ENCODE data around the gene GOLGA6L6.
"Not testable (repeated sequence)": the region's sequence is repeated elsewhere in the genome, so short reads cannot be mapped to it uniquely, and the experiment has no call there.

Gene GOLGA6L6, protein sequence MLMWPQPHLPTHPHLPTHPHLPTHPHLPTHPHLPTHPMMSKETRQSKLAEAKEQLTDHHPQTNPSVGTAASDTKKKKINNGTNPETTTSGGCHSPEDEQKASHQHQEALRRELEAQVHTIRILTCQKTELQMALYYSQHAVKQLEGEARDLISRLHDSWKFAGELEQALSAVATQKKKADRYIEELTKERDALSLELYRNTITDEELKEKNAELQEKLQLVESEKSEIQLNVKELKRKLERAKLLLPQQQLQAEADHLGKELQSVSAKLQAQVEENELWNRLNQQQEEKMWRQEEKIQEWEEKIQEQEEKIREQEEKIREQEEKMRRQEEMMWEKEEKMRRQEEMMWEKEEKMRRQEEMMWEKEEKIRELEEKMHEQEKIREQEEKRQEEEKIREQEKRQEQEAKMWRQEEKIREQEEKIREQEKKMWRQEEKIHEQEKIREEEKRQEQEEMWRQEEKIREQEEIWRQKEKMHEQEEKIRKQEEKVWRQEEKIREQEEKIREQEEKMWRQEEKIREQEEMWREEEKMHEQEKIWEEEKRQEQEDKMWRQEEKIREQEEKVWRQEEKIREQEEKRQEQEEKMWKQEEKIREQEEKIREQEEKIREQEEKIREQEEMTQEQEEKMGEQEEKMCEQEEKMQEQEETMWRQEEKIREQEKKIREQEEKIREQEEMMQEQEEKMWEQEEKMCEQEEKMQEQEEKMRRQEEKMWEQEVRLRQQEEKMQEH
- 0 reads per million in 3 donors for total RNA-seq

GRCh38 chr15:20541700-20542099 lies at the start of gene GOLGA6L6:
Gene GOLGA6L6 (minus strand): TSS chr15:20541800. CDS start chr15:20541709, 91 bp downstream.
- not testable (repeated sequence) for H3K9me3 ChIP-seq (ENCODE audit: control insufficient read depth, low read length); H3K4me3 ChIP-seq (ENCODE audit: insufficient read depth, low read depth, low read length, poor library complexity, severe bottlenecking); H3K27me3 ChIP-seq (replicated peaks; ENCODE audit: control insufficient read depth, insufficient read depth, low read length, poor library complexity, severe bottlenecking); H3K27ac ChIP-seq (ENCODE audit: insufficient read depth, low read length, poor library complexity, severe bottlenecking); H3K36me3 ChIP-seq (ENCODE audit: control insufficient read depth, insufficient read depth, low read length); DNase-seq; H3K4me1 ChIP-seq (ENCODE audit: control insufficient read depth, insufficient read depth, low read length, poor library complexity, severe bottlenecking)

DNA sequence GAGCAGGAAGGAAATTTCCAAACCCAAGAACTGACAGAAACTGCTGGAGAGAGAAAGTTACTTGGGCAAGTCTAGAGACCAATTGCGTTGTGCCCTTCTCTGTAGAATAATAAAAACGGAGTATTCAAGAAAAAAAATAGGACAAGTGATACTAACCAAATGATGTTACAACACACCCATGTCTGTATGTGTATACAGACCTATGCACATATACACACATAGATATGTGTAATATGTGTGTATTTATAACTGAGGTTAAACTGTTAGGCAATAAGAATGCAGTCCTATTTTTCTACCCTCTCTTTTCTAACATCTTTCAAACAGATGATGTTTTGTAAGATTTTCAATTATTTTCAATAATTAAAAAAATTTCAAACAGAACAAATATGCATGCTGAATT lies 48.5 kb upstream of the GOLGA6L6 start:
- not testable (repeated sequence) for H3K4me3 ChIP-seq (ENCODE audit: insufficient read depth, low read depth, low read length, poor library complexity, severe bottlenecking); H3K27ac ChIP-seq (ENCODE audit: insufficient read depth, low read length, poor library complexity, severe bottlenecking); DNase-seq; H3K4me1 ChIP-seq (ENCODE audit: control insufficient read depth, insufficient read depth, low read length, poor library complexity, severe bottlenecking); H3K36me3 ChIP-seq (ENCODE audit: control insufficient read depth, insufficient read depth, low read length); H3K9me3 ChIP-seq (ENCODE audit: control insufficient read depth, low read length); H3K27me3 ChIP-seq (replicated peaks; ENCODE audit: control insufficient read depth, insufficient read depth, low read length, poor library complexity, severe bottlenecking)

- H3K27me3 ChIP-seq (replicated peaks; ENCODE audit: control insufficient read depth, insufficient read depth, low read length, poor library complexity, severe bottlenecking); H3K4me1 ChIP-seq (ENCODE audit: control insufficient read depth, insufficient read depth, low read length, poor library complexity, severe bottlenecking); H3K9me3 ChIP-seq (ENCODE audit: control insufficient read depth, low read length); H3K36me3 ChIP-seq (ENCODE audit: control insufficient read depth, insufficient read depth, low read length); H3K27ac ChIP-seq (ENCODE audit: insufficient read depth, low read length, poor library complexity, severe bottlenecking); DNase-seq; H3K4me3 ChIP-seq (ENCODE audit: insufficient read depth, low read depth, low read length, poor library complexity, severe bottlenecking): not testable (repeated sequence)
Observed at GRCh38 chr15:20586821-20587220, 45.2 kb upstream of the GOLGA6L6 start.

- not testable (repeated sequence) for H3K4me3 ChIP-seq (ENCODE audit: insufficient read depth, low read depth, low read length, poor library complexity, severe bottlenecking); H3K27ac ChIP-seq (ENCODE audit: insufficient read depth, low read length, poor library complexity, severe bottlenecking); H3K36me3 ChIP-seq (ENCODE audit: control insufficient read depth, insufficient read depth, low read length); H3K4me1 ChIP-seq (ENCODE audit: control insufficient read depth, insufficient read depth, low read length, poor library complexity, severe bottlenecking); H3K9me3 ChIP-seq (ENCODE audit: control insufficient read depth, low read length); DNase-seq; H3K27me3 ChIP-seq (replicated peaks; ENCODE audit: control insufficient read depth, insufficient read depth, low read length, poor library complexity, severe bottlenecking)
Observed at GRCh38 chr15:20582726-20583115, 41.1 kb upstream of the GOLGA6L6 start.

GRCh38 chr15:20582109-20582725 lies 40.6 kb upstream of the GOLGA6L6 start:
- H3K27ac ChIP-seq (ENCODE audit: insufficient read depth, low read length, poor library complexity, severe bottlenecking); DNase-seq: not testable (repeated sequence)

DNA sequence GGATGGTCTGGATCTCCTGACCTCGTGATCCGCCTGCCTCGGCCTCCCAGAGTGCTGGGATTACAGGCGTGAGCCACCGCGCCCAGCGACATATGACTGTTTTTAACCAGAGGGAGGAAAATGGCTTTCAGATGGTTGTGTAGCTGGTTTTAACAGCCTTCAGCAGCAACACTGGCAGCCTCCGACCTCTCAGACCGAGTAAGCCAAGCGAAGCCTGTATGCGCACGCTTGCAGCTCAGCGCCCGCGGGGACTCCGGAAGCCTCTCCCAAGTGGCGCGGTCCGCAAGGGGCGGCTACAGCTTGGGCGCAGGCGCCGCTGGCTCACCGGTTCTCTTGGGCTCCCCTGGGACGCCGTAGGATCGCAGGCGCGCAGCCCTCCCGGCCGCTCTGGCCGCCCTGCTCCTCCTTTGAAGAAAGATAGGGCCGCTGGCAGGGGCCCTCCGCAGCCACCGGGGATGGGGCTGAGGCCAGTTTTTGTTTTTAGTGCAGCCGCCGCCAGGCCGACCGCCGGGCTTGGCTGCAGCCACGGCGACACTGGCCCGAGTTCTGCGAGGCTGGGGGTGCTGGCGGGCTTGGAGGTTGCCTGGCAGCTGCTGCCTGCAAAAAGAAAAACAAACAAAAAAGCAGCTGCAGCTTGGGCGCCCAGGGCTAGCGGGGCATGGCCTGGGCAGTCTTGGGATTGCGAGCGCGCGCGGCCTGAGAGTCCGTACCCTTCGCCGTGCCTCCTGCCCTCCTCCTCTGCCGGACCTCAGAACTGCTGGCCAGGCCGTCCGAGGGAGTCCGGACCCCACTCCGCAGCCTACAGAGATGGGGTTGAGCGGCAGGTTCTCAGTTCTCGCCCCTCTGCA lies 39.9 kb upstream of the GOLGA6L6 start:
- H3K4me1 ChIP-seq (ENCODE audit: control insufficient read depth, insufficient read depth, low read length, poor library complexity, severe bottlenecking); H3K9me3 ChIP-seq (ENCODE audit: control insufficient read depth, low read length); H3K4me3 ChIP-seq (ENCODE audit: insufficient read depth, low read depth, low read length, poor library complexity, severe bottlenecking); H3K27me3 ChIP-seq (replicated peaks; ENCODE audit: control insufficient read depth, insufficient read depth, low read length, poor library complexity, severe bottlenecking); H3K27ac ChIP-seq (ENCODE audit: insufficient read depth, low read length, poor library complexity, severe bottlenecking); H3K36me3 ChIP-seq (ENCODE audit: control insufficient read depth, insufficient read depth, low read length); DNase-seq: not testable (repeated sequence)

More at GRCh38 chr15:20582109-20582725, 40.6 kb upstream of the GOLGA6L6 start:
- H3K36me3 ChIP-seq (ENCODE audit: control insufficient read depth, insufficient read depth, low read length); H3K27me3 ChIP-seq (replicated peaks; ENCODE audit: control insufficient read depth, insufficient read depth, low read length, poor library complexity, severe bottlenecking); H3K4me3 ChIP-seq (ENCODE audit: insufficient read depth, low read depth, low read length, poor library complexity, severe bottlenecking); H3K9me3 ChIP-seq (ENCODE audit: control insufficient read depth, low read length); H3K4me1 ChIP-seq (ENCODE audit: control insufficient read depth, insufficient read depth, low read length, poor library complexity, severe bottlenecking): not testable (repeated sequence)

DNA sequence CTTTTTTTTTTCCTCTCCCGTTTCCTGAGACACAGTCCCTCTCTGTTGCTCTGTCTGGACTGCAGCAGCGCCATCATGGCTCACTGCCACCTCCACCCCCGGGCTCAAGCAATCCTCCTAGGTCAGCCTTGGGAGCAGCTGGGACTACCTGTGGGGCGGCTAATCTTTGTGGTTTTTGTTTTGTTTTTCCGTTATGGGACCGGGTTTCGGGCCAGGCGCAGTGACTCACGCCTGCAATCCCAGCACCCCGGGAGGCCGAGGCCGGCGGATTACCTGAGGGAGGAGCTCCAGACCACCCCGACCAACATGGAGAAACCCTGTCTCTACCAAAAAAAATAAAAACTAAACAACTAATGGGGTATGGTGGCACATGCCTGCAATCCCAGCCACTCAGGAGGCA lies 38.1 kb upstream of the GOLGA6L6 start:
- not testable (repeated sequence) for H3K36me3 ChIP-seq (ENCODE audit: control insufficient read depth, insufficient read depth, low read length); H3K4me1 ChIP-seq (ENCODE audit: control insufficient read depth, insufficient read depth, low read length, poor library complexity, severe bottlenecking); H3K9me3 ChIP-seq (ENCODE audit: control insufficient read depth, low read length); H3K4me3 ChIP-seq (ENCODE audit: insufficient read depth, low read depth, low read length, poor library complexity, severe bottlenecking); DNase-seq; H3K27me3 ChIP-seq (replicated peaks; ENCODE audit: control insufficient read depth, insufficient read depth, low read length, poor library complexity, severe bottlenecking); H3K27ac ChIP-seq (ENCODE audit: insufficient read depth, low read length, poor library complexity, severe bottlenecking)

DNA sequence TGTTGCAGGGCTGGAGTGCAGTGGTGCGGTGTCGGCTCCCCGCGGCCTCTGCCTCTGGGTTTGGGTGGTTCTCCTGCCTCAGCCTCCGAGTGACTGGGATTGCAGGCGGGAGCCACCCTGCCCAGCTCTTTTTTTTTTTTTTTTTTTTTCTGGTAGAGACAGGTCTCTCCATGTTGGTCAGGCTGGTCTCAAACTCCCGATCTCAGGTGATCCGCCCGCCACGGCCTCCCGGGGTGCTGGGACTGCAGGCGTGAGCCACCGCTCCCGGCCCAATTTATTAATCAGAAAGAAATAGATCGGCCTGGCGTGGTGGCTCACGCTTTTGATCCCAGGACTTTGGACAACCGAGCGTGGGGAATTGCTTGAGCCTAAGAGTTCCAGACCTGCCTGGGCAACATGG lies 9.7 kb upstream of the GOLGA6L6 start:
- H3K4me3 ChIP-seq (ENCODE audit: insufficient read depth, low read depth, low read length, poor library complexity, severe bottlenecking); H3K27ac ChIP-seq (ENCODE audit: insufficient read depth, low read length, poor library complexity, severe bottlenecking); DNase-seq; H3K27me3 ChIP-seq (replicated peaks; ENCODE audit: control insufficient read depth, insufficient read depth, low read length, poor library complexity, severe bottlenecking); H3K36me3 ChIP-seq (ENCODE audit: control insufficient read depth, insufficient read depth, low read length); H3K4me1 ChIP-seq (ENCODE audit: control insufficient read depth, insufficient read depth, low read length, poor library complexity, severe bottlenecking); H3K9me3 ChIP-seq (ENCODE audit: control insufficient read depth, low read length): not testable (repeated sequence)

GRCh38 chr15:20505926-20506658 lies 35.5 kb downstream of the GOLGA6L6 start:
- H3K9me3 ChIP-seq (ENCODE audit: control insufficient read depth, low read length); H3K27me3 ChIP-seq (replicated peaks; ENCODE audit: control insufficient read depth, insufficient read depth, low read length, poor library complexity, severe bottlenecking); H3K4me1 ChIP-seq (ENCODE audit: control insufficient read depth, insufficient read depth, low read length, poor library complexity, severe bottlenecking); H3K27ac ChIP-seq (ENCODE audit: insufficient read depth, low read length, poor library complexity, severe bottlenecking); DNase-seq; H3K36me3 ChIP-seq (ENCODE audit: control insufficient read depth, insufficient read depth, low read length); H3K4me3 ChIP-seq (ENCODE audit: insufficient read depth, low read depth, low read length, poor library complexity, severe bottlenecking): not testable (repeated sequence)

Data from effector memory CD4-positive, alpha-beta T cell (primary cell).